Measurements from ENCODE around the gene ACBD6.
A peak's percentile ranks its signal among the peaks of the same experiment; 100 is the strongest.

The ACBD6 gene

GRCh38 chr1:180280617-180281016 lies 221.8 kb downstream of the ACBD6 start:
- Histone ChIP-seq H3K27ac (ENCODE audit: extremely low read depth, low read depth, low read length) (no peak overlapping the region), H3K9me3 (ENCODE audit: control insufficient read depth, insufficient read depth, low read depth, low read length) (no peaks in the 10 kb centered on the region), H3K36me3 (ENCODE audit: control insufficient read depth in 2 of 2, insufficient read depth in 1 of 2, low read length in 2 of 2) (peaks cover 7 to 42% of the 10 kb centered on the region in 2 experiments; a peak in 2 of 3 replicates), H3K4me3 (ENCODE audit: low read depth, low read length) (no peak overlapping the region), H3K4me1 (ENCODE audit: control insufficient read depth, insufficient read depth, low read length) (peaks cover 14% of the 10 kb centered on the region; the same call in 1 of the 2 replicates)
- CTCF ChIA-PET, result interaction anchor here (0.6 to 0.9 kb wide), 2 partner anchors 32 to 1177 kb away, joined by 3 to 6 read pairs; no protein-coding TSS in a partner anchor
- TF ChIP-seq ZNF449 (tag by site-specific recombination; IDR thresholded peaks at IDR 0.05) (no peak), GLI2 (tag by site-specific recombination; IDR thresholded peaks at IDR 0.05; ENCODE audit: borderline replicate concordance, low read depth) (no peak)
- POLR2A ChIA-PET, result no interaction called here

- POLR2A ChIA-PET, result no interaction called here
- CTCF ChIA-PET, result interaction anchor here (0.5 to 0.9 kb wide), 5 partner anchors 9 to 169 kb away, joined by 3 to 8 read pairs (median 6); no protein-coding TSS in a partner anchor
- H3K9me3 ChIP-seq (ENCODE audit: control insufficient read depth, insufficient read depth, low read depth, low read length), result no peaks in the 10 kb centered on the region
- TF ChIP-seq REPIN1 (tag by site-specific recombination; IDR thresholded peaks at IDR 0.05; ENCODE audit: low read depth), result no peak
- 0 out of 2 replicates have a peak, but pooled peaks have one; percentile 46 for TF ChIP-seq ZNF664 (tag by site-specific recombination; IDR thresholded peaks at IDR 0.05)
- H3K4me3 ChIP-seq (ENCODE audit: low read depth, low read length), result no peak overlapping the region
- peaks cover 4 to 49% of the 10 kb centered on the region in 2 experiments; a peak in 2 of 3 replicates for H3K36me3 ChIP-seq (ENCODE audit: control insufficient read depth in 2 of 2, insufficient read depth in 1 of 2, low read length in 2 of 2)
- H3K4me1 ChIP-seq (ENCODE audit: control insufficient read depth, insufficient read depth, low read length), result peaks cover 14% of the 10 kb centered on the region; the same call in 1 of the 2 replicates
- H3K27ac ChIP-seq (ENCODE audit: extremely low read depth, low read depth, low read length), result no peak overlapping the region
Measured at GRCh38 chr1:180279651-180280050, 222.7 kb downstream of the ACBD6 start.

- Histone ChIP-seq H3K36me3 (ENCODE audit: control insufficient read depth in 2 of 2, insufficient read depth in 1 of 2, low read length in 2 of 2) (peaks cover 4 to 54% of the 10 kb centered on the region in 2 experiments; a peak in 2 of 3 replicates), H3K27ac (ENCODE audit: extremely low read depth, low read depth, low read length) (no peak overlapping the region), H3K9me3 (ENCODE audit: control insufficient read depth, insufficient read depth, low read depth, low read length) (no peaks in the 10 kb centered on the region), H3K4me1 (ENCODE audit: control insufficient read depth, insufficient read depth, low read length) (peaks cover 14% of the 10 kb centered on the region; the same call in 1 of the 2 replicates), H3K4me3 (ENCODE audit: low read depth, low read length) (no peak overlapping the region)
- POLR2A ChIA-PET, result no interaction called here
- CTCF ChIA-PET, result interaction anchor here (0.6 to 0.7 kb wide), 3 partner anchors 13 to 1074 kb away, joined by 3 to 7 read pairs (median 4); no protein-coding TSS in a partner anchor
- TF ChIP-seq ZNF596 (tag by site-specific recombination; IDR thresholded peaks at IDR 0.05) (no peak), ZNF510 (tag by site-specific recombination; IDR thresholded peaks at IDR 0.05; ENCODE audit: insufficient replicate concordance) (no peak)
Measured at GRCh38 chr1:180278596-180279395, 223.6 kb downstream of the ACBD6 start.

- ChIA-PET CTCF (interaction anchor here (0.6 to 1.0 kb wide), 2 partner anchors 25 to 1075 kb away, joined by 3 to 5 read pairs; no protein-coding TSS in a partner anchor), POLR2A (no interaction called here)
- no peak overlapping the region for H3K4me3 ChIP-seq (ENCODE audit: low read depth, low read length)
- H3K36me3 ChIP-seq (ENCODE audit: control insufficient read depth in 2 of 2, insufficient read depth in 1 of 2, low read length in 2 of 2), result peaks cover 4 to 60% of the 10 kb centered on the region in 2 experiments; a peak in 2 of 3 replicates
- peaks cover 13% of the 10 kb centered on the region; the same call in 1 of the 2 replicates for H3K4me1 ChIP-seq (ENCODE audit: control insufficient read depth, insufficient read depth, low read length)
- no peak overlapping the region for H3K27ac ChIP-seq (ENCODE audit: extremely low read depth, low read depth, low read length)
- H3K9me3 ChIP-seq (ENCODE audit: control insufficient read depth, insufficient read depth, low read depth, low read length), result no peaks in the 10 kb centered on the region
- TF ChIP-seq ZNF37A (tag by site-specific recombination; IDR thresholded peaks at IDR 0.05) (no peak), ZNF354C (tag by site-specific recombination; IDR thresholded peaks at IDR 0.05; ENCODE audit: borderline replicate concordance, low read depth) (no peak), FEZF1 (tag by site-specific recombination; IDR thresholded peaks at IDR 0.05) (peak; percentile 76)
Measured at GRCh38 chr1:180278194-180278515, 224.2 kb downstream of the ACBD6 start.

GRCh38 chr1:180277476-180278193 lies 224.7 kb downstream of the ACBD6 start:
- no peaks in the 10 kb centered on the region for H3K9me3 ChIP-seq (ENCODE audit: control insufficient read depth, insufficient read depth, low read depth, low read length)
- ChIA-PET POLR2A (interaction anchor here (0.8 kb wide), 1 partner anchor 107 kb away, joined by 3 read pairs; no protein-coding TSS in a partner anchor), CTCF (interaction anchor here (0.6 to 1.0 kb wide), 3 partner anchors 25 to 1075 kb away, joined by 3 to 5 read pairs (median 3); no protein-coding TSS in a partner anchor)
- no peak overlapping the region for H3K27ac ChIP-seq (ENCODE audit: extremely low read depth, low read depth, low read length)
- H3K4me3 ChIP-seq (ENCODE audit: low read depth, low read length), result no peak overlapping the region
- H3K36me3 ChIP-seq (ENCODE audit: control insufficient read depth in 2 of 2, insufficient read depth in 1 of 2, low read length in 2 of 2), result peaks cover 4 to 65% of the 10 kb centered on the region in 2 experiments; a peak in 2 of 3 replicates
- H3K4me1 ChIP-seq (ENCODE audit: control insufficient read depth, insufficient read depth, low read length), result peaks cover 8% of the 10 kb centered on the region; the same call in 1 of the 2 replicates
- no peak for TF ChIP-seq KLF1 (tag by site-specific recombination; IDR thresholded peaks at IDR 0.05)
- no peak for TF ChIP-seq ZNF777 (tag by site-specific recombination; IDR thresholded peaks at IDR 0.05; ENCODE audit: borderline replicate concordance)
- TF ChIP-seq YY1 (tag by site-specific recombination; IDR thresholded peaks at IDR 0.05), result no peak
- no peak for TF ChIP-seq ZNF280D (tag by site-specific recombination; IDR thresholded peaks at IDR 0.05)
- no peak for TF ChIP-seq ZNF596 (tag by site-specific recombination; IDR thresholded peaks at IDR 0.05)
- no peak for TF ChIP-seq ZNF366 (tag by site-specific recombination; conservative IDR thresholded peaks at IDR 0.05)
- no peak for TF ChIP-seq MYNN (tag by site-specific recombination; IDR thresholded peaks at IDR 0.05; ENCODE audit: borderline replicate concordance)

All from HEK293 (cell line).